Activated CD8-positive, alpha-beta T cell treated with anti-CD3 and anti-CD28 coated beads for 36 hours (primary cell): ENCODE data around the gene ZNF503. TPM values are rescaled to one million over a fixed set of nuclear protein-coding genes. Genes with fewer than 3 reads are reported as not detected.

Experiments
- ATAC-seq: fragments of 200-7000 bp; cut with Tn5 transposase; one replicate; pipeline ENCODE4 v1.10.0; 2021; ENCODE audit warnings: mild to moderate bottlenecking, moderate library complexity
- CTCF ChIA-PET: fragments of 350-600 bp; sonication (Branson Sonifier 250); formaldehyde crosslinking; loops from one replicate; lab custom pipeline; 2021; ENCODE audit warnings: antibody characterized with exemption; lab: Charles Lee
- POLR2A ChIA-PET: fragments of 350-600 bp; sonication (Branson Sonifier 250); formaldehyde crosslinking; loops from one replicate; lab custom pipeline; 2021; ENCODE audit warnings: antibody characterized with exemption; lab: Charles Lee
- DNase-seq: peaks from one replicate; pipeline ENCODE4 v3.0.0-alpha.2; 2020
- H3K27ac Mint-ChIP-seq: one replicate; pipeline ENCODE4 v1.8.0; 2021; ENCODE audit warnings: mild to moderate bottlenecking, mixed read lengths
- H3K27me3 Mint-ChIP-seq: one replicate; pipeline ENCODE4 v1.8.0; 2021; ENCODE audit warnings: mixed read lengths
- H3K36me3 Mint-ChIP-seq: one replicate; pipeline ENCODE4 v1.8.0; 2021; ENCODE audit warnings: low read depth, mixed read lengths
- H3K4me1 Mint-ChIP-seq: one replicate; pipeline ENCODE4 v1.8.0; 2021; ENCODE audit warnings: low read depth, mixed read lengths
- H3K4me3 Mint-ChIP-seq: one replicate; pipeline ENCODE4 v1.8.0; 2021; ENCODE audit warnings: mild to moderate bottlenecking, moderate library complexity, mixed read lengths
- H3K9me3 Mint-ChIP-seq: one replicate; pipeline ENCODE4 v1.8.0; 2021; ENCODE audit warnings: mixed read lengths
- intact Hi-C: fragments of 100-400 bp; cut with micrococcal nuclease; formaldehyde crosslinking; loops from one replicate; pipeline ENCODE4 v1.10.0; 2022
- total RNA-seq, 2 experiments: library from RNA; stranded (reverse); gene quantifications; one replicate each; pipeline ENCODE4 v1.2.3, GENCODE V29; 2021
- TF ChIP-seq, protein P1 (sequence below): fragments of 200-600 bp; IDR thresholded peaks from one replicate; pipeline ENCODE4 v1.8.0; 2022; ENCODE audit warnings: antibody characterized with exemption, mild to moderate bottlenecking

ZNF503 gene
- total RNA-seq, 2 experiments from 2014 or later, result 0.25 to 0.31 TPM

GRCh38 chr10:75417522-75417927 is 16.0 kb upstream of the ZNF503 start:
- H3K9me3 Mint-ChIP-seq, result no peaks in the 10 kb centered on the region
- intact Hi-C loops, result no loop called here
- H3K27ac Mint-ChIP-seq, result no peak overlapping the region
- no peak for DNase-seq
- no peak for ATAC-seq
- ChIA-PET POLR2A (interaction anchor here (0.9 kb wide), 1 partner anchor 16 kb away, joined by 3 read pairs; the partner anchor contains the start of gene ZNF503), CTCF (interaction anchor here (0.9 kb wide), 1 partner anchor 18 kb away, joined by 3 read pairs; no protein-coding TSS in a partner anchor)
- TF ChIP-seq, protein P1, sequence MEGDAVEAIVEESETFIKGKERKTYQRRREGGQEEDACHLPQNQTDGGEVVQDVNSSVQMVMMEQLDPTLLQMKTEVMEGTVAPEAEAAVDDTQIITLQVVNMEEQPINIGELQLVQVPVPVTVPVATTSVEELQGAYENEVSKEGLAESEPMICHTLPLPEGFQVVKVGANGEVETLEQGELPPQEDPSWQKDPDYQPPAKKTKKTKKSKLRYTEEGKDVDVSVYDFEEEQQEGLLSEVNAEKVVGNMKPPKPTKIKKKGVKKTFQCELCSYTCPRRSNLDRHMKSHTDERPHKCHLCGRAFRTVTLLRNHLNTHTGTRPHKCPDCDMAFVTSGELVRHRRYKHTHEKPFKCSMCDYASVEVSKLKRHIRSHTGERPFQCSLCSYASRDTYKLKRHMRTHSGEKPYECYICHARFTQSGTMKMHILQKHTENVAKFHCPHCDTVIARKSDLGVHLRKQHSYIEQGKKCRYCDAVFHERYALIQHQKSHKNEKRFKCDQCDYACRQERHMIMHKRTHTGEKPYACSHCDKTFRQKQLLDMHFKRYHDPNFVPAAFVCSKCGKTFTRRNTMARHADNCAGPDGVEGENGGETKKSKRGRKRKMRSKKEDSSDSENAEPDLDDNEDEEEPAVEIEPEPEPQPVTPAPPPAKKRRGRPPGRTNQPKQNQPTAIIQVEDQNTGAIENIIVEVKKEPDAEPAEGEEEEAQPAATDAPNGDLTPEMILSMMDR, result no peak
- H3K4me1 Mint-ChIP-seq, result no peaks in the 10 kb centered on the region
- H3K27me3 Mint-ChIP-seq, result peaks cover 19% of the 10 kb centered on the region
- H3K4me3 Mint-ChIP-seq, result no peak overlapping the region
- no peaks in the 10 kb centered on the region for H3K36me3 Mint-ChIP-seq

DNA sequence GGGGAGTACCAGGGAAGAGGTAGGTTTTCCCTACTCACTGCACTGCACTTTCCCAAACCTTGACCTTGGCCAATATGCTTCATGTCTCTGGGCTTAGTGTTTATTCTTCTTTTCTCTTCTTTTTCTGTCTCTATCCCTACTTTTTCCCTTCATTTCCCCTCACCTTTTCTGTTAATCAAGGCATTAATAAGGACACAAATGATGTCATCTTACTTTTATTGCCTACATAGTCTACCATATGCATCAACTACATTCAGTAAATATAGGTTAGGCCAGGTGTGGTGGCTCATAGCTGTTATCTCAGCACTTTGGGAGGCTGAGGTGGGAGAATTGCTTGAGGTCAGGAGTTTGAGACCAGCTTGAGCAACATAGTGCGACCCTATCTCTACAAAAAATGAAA is 13.0 kb upstream of the ZNF503 start:
- ATAC-seq, result no peak
- ChIA-PET CTCF (no interaction called here), POLR2A (interaction anchor here (0.9 to 1.2 kb wide), 2 partner anchors 9 to 12 kb away, joined by 3 to 4 read pairs; no protein-coding TSS in a partner anchor)
- no peaks in the 10 kb centered on the region for H3K9me3 Mint-ChIP-seq
- TF ChIP-seq, protein P1, result no peak
- no peak overlapping the region for H3K27ac Mint-ChIP-seq
- peaks cover 40% of the 10 kb centered on the region for H3K27me3 Mint-ChIP-seq
- no peaks in the 10 kb centered on the region for H3K36me3 Mint-ChIP-seq
- DNase-seq, result no peak
- H3K4me3 Mint-ChIP-seq, result no peak overlapping the region
- intact Hi-C loops, result no loop called here
- peaks cover 3% of the 10 kb centered on the region for H3K4me1 Mint-ChIP-seq

GRCh38 chr10:75410132-75411005 is 8.8 kb upstream of the ZNF503 start:
- H3K36me3 Mint-ChIP-seq, result no peaks in the 10 kb centered on the region
- DNase-seq, result no peak
- ChIA-PET POLR2A (interaction anchor here (0.7 to 1.6 kb wide), 2 partner anchors 10 to 85 kb away, joined by 3 to 6 read pairs; no protein-coding TSS in a partner anchor), CTCF (no interaction called here)
- intact Hi-C loops, result no loop called here
- H3K4me1 Mint-ChIP-seq, result peaks cover 10% of the 10 kb centered on the region
- H3K27me3 Mint-ChIP-seq, result peaks cover 59% of the 10 kb centered on the region
- no peak overlapping the region for H3K27ac Mint-ChIP-seq
- TF ChIP-seq, protein P1, result no peak
- H3K4me3 Mint-ChIP-seq, result peak overlapping the region; percentile 60
- no peak for ATAC-seq
- H3K9me3 Mint-ChIP-seq, result no peaks in the 10 kb centered on the region

DNA sequence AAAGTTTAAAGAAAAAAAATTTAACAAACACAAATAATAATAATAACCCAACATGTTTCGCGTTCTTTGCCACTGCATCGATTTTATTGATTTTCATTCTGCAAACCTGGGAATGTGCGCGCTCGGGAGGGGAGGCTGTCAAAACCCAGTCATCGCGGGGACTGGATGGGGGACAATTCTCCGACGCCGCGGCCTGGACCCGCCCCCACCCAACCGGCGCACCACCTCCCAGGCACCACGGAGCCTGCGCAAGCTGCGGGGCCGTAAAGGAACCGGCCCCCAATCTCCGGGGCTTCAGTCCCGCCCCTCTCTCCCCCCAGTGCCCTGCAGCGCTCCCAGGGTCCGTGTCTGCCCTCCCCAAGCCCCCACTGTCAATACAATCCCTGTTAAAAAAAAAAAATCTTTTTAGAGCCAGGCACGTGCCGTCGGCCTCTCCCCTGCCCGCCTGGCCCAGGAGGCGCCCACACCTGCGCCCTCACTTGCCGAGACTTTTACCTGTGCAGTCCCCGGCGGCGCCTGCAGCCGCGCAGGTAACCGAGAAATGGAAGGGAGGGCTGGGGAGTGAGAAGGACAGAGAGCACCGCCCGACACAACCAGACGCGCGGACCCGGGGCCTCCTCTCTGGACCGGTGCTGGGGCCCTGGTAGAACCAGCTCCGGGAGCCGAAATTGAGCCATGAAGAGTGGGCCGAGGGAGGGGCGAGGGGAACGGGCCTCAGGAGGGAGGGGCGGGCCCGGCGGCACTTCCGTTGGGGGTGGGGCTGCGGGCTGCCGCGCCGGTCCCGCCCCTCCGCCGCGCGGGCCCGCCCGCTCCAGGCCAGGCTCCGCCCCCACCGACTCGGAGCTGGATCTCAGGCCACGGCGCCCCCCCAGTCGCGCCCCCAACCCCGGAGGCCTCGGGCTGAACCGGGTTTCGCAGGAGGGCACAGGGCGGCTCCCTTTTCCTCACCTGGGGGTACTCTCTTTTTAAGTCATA is 7.6 kb upstream of the ZNF503 start:
- Mint-ChIP-seq H3K9me3 (no peaks in the 10 kb centered on the region), H3K4me3 (peak overlapping the region; percentile 60), H3K4me1 (peaks cover 10% of the 10 kb centered on the region), H3K27me3 (peaks cover 61% of the 10 kb centered on the region), H3K36me3 (no peaks in the 10 kb centered on the region), H3K27ac (no peak overlapping the region)
- TF ChIP-seq, protein P1, result no peak
- intact Hi-C loops, result no loop called here
- POLR2A ChIA-PET, result no interaction called here
- peak; percentile 87 for ATAC-seq
- peak; percentile 35 for DNase-seq
- CTCF ChIA-PET, result no interaction called here
